ENCODE data around the gene OR51E2.

GRCh38 chr11:4665424-4665823, 32.2 kb downstream of the OR51E2 start:
- no peak for TF ChIP-seq EZH2phosphoT487 (IDR thresholded peaks at IDR 0.05; ENCODE audit: low read depth)
- TF ChIP-seq CTCF (IDR thresholded peaks at IDR 0.05; ENCODE audit: low read depth, low read length): no peak
